DMS153 (cell line): Measurements from ENCODE around the gene NEUROD1.
A peak's percentile ranks its signal among the peaks of the same experiment; 100 is the strongest.
"Not testable (repeated sequence)": the region's sequence is repeated elsewhere in the genome, so short reads cannot be mapped to it uniquely, and the experiment has no call there.

ENCODE experiments used
- DNase-seq: peaks from one replicate; lab custom pipeline; 2025; lab: John Stamatoyannopoulos, UW

NEUROD1 gene

DNA sequence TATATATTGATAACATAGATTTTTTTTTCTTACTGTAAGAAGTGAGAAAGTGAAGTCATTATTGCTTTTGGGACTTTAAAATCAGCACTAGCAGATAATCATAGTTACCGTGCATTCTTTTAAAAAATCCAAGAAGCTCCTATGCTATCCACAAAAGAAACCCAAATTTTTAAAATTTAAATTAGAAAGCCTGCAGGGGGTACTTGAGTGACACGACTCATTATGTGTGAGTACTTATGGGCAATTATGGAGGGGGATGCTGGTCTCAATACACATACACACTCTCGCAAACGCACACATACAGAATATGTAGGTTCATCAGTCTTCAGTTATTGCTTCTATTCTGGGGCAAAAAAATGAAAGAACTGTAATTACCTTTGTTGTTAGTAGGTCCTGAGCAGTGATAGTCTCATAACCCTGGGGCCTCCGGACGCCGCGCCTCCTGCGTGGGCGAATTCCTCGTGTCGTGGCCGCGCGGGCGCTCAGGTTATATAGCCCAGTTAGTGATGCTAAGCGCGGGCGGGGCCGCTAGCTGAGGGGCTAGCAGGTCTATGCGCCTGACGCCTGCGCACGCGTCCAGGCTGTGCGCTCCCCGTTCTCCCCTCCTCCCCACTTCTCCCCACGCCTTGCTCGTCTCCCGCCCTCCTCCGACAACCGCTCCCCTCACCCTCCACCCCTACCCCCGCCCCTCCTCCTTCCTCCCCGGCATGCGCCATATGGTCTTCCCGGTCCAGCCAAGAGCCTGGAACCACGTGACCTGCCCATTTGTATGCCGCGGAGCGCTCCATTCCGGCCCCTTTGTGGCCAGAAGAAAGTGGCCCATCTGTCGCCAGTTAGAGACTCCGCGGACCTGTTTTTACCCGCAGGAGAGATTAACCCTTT lies at the start of gene NEUROD1:
NEUROD1 (minus strand) TSS at position 463 of the 882 bp plus-strand sequence. CDS start 1,657 bp downstream, outside the sequence.
- peak; percentile 69 for DNase-seq

DNA sequence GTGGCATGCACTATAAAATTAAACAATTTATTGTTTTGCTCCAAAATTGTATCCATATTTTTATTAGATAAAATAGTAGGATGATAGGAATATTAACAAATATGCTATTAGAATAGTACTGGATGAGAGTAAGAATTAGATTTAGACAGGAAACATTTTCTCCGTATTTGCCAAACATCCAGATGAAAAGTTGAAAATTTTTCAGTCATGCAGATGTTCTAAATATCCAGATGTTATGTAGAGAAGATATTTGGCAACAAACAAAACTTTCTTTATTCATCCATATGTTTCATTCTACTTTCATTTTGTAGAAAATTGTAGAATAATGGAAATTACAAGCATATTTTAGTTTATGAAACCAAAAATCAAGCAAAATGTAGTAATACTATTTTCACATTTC lies 45.2 kb upstream of the NEUROD1 start:
- no peak for DNase-seq

DNA sequence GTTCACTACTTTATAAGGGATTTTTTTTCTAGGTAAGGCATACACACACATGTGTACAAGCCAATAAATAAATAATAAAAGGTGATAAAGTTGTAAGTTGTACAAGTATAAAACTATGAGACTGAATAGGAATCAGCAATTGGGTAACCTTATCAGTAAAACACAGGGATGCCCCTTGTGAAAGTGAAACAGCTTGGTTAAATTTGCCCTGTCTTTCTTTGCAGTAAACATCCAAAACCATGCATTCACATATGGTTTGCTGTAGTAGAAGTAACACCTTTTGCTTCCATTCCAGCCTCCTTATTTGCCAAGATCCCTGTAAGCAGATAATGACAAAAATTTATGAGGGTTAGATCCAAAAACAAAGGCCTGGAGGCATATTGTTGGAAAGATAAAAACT lies 44.3 kb upstream of the NEUROD1 start:
- DNase-seq: no peak

DNA sequence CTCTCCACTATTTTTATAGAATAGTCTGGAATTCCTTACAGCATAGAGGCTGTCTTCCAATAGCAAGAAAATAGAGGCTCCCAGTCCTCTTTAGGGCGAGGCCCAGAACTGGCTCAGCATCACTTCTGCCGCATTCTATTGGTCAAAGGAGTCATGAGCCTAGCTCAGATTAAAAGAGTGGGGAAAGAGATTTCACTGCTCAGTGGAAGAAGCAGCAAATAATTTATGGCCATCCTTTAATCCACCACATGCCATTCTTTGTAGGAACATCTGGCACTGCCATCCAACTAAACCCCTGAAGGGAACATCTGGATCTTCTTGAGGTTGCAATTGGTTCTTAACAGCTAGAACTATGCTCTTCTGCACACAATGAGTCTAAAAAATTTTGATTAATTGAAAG lies 43.4 kb upstream of the NEUROD1 start:
- no peak for DNase-seq

DNA sequence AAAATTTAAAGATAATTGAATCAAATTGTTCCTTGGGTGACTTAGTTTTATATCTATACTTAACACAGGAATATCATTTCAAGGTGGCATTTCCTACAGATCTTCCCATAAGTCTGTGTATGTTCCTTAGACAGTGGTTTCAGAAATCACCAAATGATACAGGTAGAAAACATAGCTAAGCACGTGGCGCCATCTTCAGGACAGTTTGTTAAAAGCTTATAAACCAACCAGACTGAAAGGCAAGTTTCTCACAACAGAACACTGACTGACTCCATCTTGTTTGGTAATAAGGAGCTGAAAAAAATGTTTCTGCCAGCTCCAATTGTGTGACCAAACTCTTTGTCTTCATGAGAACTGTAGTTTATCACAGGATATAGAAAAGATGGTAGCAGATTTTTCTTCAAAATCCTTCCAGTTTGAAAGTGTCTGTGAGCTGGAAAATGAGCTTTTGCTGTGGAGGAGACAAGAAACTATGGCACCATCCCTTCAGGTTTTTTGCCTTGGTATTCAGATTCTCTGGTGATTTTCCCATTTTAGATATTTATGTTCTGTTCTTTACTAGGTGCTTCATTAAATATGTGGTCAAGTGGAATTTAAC lies 34.8 kb upstream of the NEUROD1 start:
- peak; percentile 57 for DNase-seq

DNA sequence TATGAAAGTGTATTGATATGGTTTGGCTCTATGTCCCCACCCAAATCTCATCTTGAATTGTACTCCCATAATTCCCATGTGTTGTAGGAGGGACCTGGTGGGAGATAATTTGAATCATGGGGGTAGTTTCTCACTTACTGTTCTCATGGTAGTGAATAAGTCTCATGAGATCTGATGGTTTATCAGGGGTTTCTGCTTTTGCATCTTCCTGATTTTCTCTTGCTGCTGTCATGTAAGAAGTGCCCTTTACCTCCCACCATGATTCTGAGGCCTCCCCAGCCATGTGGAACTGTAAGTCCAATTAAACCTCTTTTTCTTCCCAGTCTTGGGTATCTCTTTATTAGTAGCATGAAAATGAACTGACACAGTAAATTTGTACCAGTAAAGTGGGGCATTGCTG lies 30.7 kb upstream of the NEUROD1 start:
- not testable (repeated sequence) for DNase-seq

DNA sequence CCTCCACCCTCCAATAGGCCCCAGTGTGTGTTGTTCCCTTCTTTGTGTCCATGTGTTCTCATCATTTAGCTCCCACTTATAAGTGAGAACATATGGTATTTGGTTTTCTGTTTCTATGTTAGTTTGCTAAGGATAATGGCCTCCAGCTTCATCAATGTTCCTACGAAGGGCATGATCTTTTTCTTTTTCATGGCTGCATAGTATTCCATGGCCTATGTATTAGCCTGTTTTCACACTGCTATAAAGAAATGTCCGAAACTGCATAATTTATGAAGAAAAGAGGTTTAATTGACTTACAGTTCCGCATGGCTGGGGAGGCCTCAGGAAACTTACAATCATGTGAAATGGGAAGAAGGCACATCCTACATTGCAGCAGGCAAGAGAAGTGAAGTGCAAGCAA lies 22.2 kb upstream of the NEUROD1 start:
- DNase-seq: not testable (repeated sequence)

DNA sequence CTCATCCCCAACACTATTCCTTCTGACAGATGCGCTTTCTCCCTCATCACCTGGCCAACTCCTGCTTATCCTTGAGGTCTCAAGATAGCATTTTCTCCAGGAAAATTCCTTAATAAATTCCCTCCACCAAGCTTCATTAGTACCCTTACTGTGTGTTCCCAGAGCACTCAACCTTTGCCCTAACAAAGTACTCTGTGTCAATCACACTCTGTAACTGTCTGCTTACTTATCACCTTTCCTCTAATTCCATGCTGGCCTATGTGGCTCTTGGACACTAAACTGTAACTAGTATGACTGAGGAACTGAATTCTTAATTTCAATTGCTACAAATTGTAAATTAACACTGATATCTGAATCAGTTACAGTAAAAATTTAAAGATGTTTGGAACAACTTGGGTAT lies 17.9 kb upstream of the NEUROD1 start:
- DNase-seq: no peak

DNA sequence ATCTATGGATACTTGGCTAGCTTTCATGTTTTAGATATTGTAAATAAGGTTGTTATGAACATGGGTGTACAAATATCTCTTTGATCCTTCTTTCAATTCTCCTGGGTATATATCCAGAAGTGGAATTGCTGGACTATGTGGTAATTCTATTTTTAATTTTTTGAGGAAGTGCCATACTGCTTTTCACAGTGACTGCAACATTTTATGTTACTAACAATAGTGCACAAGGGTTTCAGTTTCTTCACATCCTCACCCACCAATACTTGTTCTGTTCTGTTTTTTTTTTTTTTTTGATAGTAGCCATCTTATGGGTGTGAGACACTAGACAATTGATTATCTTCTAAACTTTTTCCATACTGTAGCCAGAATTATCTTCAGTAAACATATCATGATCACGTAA lies 17.3 kb upstream of the NEUROD1 start:
- no peak for DNase-seq

DNA sequence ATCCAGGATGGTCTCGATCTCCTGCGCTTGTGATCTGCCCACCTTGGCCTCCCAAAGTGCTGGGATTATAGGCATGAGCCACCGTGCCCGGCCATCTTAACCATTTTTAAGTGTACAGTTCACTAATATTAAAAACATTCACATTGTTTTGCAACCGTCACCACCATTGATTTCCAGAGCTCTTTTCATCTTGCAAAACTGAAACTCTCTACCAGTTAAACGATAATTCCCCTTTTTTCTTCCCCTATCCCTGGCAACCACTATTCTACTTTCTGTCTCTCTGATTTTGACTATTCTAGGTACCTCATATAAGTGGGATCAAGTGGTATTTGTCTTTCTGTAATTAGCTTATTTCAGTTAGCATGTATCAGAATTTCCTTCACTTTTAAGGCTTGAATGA lies 16.8 kb upstream of the NEUROD1 start:
- DNase-seq: no peak

DNA sequence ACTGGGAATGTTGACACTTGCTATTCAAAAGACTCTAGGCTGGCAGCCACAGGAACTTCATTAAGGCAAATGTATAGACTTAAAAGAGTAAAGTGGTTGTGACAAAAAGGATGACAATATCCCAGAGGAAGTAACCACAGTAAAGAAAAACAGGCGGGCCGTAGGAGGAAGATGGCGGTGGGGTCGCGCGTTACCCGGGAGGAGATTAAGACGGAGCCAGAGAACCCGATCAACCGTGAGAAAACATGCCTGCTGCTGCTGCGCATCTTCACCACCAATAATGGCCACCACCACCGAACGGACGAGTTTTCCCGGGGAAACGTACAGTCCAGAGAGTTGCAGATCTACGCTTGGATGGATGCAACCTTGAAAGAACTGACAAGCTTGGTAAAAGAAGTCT lies 14.0 kb upstream of the NEUROD1 start:
- DNase-seq: no peak

DNA sequence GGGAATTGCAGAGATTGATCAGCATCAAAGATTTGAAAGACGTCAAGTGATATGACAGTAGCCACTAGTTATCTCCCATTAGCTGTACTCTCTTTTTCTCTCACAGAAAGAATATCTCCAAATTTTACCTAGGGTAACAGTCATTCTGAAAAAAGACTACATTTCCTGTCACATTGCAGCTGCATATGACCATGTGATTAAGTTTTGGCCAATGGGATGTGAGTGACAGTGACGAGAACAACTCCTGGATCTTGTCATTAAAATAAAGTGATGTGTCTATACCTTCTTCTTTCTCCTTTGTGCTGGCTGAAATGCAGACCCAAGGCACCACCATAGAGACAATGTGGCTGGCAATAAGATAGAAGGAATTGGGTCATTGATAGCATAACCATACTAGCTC lies 10.5 kb upstream of the NEUROD1 start:
- no peak for DNase-seq

DNA sequence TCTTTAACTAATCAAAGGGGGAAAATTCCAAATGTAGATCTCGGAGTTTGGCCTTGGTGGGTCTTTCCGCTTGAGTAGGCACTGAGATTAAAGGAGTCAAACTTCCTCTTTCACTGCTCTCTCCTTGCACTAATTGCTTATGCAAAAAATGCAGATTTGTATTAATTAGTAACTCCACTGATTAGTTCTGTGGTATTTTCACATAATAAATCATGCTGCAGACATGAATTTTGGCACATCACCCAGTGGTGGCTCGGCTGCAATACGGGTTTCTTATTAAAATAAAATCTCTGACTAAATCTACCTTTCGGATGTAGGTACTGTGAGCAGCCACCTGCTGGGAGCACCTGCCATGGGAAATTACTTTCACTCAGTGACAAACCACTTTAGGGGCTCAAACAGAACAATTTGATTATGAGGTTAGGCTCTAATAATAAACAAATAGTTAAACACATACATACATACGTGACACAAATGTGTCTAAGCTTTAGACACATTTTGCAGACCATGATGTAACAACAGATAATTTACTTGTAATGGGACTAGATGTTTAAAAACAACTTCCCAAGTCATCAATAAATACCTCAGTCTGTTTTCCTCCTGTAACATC lies 6.4 kb upstream of the NEUROD1 start:
- DNase-seq: peak; percentile 28

DNA sequence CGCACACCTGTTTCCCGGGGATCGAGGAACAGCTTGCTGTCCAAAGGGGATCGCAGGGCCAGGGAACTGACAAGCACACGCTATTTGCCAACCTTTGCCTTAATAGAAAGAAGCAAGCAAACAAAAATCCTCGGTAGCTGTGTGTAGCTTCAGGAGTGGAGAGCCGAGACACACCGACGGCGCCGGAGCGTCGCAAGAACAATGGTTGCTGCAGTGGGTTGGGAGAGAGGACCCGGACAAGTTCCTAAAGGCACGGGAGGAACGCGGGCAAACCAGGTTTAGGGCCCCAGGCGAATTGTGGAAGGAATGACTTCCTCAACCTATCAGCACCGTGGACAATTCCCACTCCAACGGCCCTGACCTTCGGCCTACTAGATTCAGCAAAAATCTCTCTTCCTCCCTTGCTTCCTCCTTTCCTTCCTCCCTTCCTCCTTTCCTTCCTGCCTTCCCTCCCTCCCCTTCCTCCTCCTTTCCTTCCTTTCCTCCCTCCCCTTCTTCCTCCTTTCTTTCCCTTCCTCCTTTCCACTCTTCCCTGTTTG lies 4.9 kb upstream of the NEUROD1 start:
- peak; percentile 41 for DNase-seq

DNA sequence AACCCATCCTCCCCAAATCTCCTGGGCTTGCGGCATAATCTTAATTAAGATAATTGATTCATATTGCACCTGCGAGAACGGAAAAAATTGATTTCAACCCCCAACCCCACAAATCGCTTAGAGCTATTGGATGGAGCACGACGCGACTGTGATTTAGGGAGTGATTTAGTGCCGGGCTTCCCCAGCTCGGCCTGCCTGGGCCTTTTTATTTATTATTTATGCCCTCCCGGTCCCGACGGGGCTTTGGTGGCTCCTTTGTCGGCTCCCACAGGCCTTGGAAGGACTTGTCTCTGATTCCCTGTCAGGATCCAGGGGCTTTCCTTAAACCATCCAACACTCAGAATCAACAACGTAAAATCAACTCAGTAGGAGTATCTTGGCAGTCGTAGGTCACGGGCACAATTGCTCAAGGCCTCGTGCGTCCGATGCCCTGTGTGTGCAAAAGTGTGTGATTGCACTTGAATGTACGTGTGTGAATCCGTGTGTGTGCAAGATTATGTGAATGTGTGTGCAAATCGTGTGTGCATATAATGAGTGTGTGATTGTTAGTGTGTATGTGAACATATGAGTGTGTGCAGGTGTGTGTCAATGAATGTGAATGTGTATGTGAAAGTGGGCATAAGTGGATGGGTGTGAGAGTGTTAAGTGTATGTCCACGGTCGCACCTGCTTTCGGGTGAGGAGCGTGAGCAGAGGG lies 4.3 kb upstream of the NEUROD1 start:
- no peak for DNase-seq

DNA sequence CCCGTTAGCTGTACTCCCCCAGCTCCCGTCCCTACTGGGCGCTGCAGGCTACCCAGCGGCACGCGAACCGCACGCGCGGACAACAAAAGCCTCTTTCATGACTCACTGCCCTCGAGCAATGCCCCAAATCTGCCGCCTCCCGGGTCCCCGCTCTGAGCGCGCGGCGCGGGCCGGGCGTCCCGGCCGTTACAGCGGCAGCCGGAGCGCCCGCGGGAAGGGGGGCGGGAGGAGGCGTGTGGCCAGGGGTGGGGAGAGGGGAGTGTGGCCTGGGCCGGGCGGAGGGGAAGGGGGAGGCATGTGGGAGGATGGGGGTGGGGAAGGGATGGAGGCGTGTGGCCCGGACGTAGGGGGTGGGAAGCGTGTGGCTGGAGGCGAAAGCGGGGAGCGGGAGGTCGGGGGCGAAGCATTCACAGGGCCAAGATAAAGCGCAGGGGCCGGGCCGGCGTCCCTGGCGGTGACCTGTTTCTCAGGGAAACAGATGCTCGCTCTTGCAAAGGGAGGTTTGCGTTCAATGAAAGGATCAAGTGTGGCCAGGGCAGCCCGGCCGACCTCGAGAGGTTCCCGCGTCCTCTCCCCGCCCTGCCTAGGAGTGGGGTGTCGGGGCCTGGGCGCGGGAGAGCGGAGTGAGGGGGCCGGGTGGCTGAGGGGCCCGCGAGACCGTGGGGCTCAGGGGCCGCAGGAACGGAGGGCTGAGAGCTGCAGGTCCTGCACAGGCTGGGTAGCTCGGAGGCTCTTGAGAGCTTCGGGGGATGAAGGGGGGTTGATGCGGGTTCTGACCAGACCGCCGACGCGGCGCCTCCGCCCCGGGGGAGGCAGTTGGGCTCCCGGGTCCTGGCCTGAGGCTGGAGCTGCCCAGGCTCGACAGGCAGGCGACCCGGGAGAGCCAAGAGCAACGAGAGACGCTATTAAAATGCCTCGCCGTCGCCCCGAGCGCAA lies 3.5 kb upstream of the NEUROD1 start:
- no peak for DNase-seq

DNA sequence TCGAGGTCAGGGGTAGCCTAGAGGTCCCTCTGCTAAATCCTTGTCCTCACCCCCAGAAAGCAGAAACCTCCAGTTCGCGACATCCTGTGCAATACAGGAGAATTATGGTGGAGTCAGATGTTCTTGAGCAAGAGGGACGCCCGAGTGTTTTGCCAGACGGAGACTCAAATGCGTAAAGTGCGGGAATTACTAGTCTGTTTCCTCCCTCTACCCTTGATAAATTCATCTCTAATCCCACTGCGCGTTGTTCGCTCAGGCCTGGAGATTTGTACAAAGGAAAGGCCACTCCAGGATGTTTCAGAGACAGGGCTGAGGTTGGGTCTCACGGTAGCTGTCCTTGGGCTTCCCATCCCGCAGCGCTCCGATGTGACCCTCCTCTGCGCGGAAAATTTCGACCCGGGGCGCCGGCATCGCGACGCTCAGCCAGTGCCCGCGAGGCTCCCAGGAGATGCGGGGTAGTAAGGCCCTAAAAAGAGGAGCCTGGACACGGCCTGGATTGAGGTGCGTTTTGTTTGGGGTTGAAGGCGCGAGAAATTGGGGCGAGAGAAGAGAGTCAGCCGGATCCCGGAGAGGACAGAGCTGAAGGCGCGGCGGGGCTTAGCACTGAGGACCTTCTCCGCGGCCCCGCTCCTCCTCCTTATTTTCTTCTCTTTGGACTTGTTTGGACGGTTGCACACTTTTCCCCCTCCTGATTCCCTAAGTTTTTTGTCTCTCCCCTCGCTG lies 2.6 kb upstream of the NEUROD1 start:
- no peak for DNase-seq

DNA sequence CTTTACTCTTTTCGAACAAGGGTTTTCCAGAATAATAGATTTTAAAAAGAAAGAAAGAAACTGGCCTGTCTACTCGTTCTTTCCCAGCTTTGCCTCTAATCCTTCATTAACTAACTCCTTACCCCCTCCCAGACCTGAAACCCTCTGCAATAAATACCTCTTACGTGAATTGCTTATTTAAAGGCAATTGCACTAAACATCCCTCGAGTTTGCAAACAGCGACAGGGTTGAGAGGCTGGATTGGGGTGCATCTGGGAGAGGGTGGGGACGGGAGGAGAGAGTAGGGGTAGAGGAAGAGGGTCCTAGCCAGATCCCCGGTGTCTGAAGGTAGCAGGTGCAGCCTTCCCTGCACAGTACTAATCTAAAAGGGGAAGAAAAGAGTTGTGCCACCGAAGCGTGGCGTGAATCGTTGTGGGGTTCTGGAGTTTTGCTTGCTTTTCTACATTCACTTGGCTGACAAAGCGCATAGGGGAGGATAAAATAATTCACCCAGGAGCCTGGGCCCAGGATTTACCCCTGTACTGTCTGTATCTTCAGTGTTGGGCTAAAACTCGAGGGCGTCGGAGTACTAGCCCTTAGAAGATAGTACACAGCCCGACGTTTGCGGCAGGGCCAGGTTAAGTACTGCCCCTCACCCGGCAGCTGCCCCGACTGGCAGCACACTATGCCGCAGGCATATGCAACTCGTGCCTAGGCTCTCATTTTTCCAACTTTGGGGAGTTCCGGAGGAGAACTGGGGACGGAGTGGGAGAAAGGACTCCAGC lies 1.9 kb upstream of the NEUROD1 start:
- no peak for DNase-seq

DNA sequence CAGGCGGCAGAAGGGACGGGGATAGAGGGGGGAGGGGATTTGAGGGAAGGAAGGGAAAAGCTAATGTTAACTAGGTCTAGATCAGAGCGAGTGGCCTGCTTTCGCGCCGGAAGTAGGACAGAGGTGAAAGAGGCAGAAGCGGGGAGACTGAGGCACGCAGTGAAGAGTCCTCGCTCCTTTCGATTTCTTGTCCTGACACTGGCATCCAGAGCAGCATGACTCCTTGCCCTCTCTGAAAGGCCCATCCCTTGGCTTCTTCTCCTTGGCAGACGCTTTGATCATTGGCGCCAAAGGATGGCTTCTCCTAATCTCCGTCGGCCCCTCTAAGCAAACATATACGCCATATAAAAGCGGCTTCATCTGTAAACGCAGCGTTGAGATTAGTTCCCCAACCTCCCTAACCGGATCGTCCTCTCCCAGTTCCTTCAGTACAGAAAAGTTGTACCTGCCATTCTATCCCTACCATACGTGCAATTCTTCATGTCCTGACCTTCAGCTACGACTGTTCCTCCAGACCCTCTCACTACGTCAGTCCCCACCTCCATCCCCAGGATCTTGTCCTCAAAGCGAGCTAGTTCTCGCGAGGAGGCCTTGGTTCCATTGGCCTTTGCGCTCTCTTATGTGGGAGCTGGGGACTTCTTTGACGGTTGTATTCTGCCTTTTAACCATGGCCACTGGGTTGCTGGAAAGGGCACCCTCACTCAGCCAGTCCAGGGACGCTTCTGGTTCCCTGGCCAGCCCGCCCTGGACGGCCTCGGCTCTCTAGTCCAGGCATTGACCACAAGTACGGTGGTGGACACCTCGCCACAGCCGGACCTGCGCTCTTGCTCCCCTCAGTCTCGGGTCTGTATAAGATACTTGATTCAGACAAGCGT lies 857 bp upstream of the NEUROD1 start:
- DNase-seq: no peak
